Activated CD8-positive, alpha-beta memory T cell treated with anti-CD3 and anti-CD28 coated beads for 24 hours (primary cell): ENCODE results near the gene PDE6A.
"Not testable (repeated sequence)": the region's sequence is repeated elsewhere in the genome, so short reads cannot be mapped to it uniquely, and the experiment has no call there.

Experiments used
- DNase-seq: peaks from one replicate; pipeline ENCODE4 v3.0.0-alpha.2; 2020

PDE6A gene

GRCh38 chr5:149892594-149892993, 52.0 kb downstream of the PDE6A start:
- DNase-seq: no peak

- no peak for DNase-seq
Observed at GRCh38 chr5:149888280-149888679, 56.3 kb downstream of the PDE6A start.

GRCh38 chr5:149887622-149888183, 56.9 kb downstream of the PDE6A start:
- no peak for DNase-seq

- DNase-seq: no peak
Observed at GRCh38 chr5:149886692-149887470, 57.7 kb downstream of the PDE6A start.

- DNase-seq: no peak
Observed at GRCh38 chr5:149886060-149886459, 58.5 kb downstream of the PDE6A start.

GRCh38 chr5:149885513-149885912, 59.1 kb downstream of the PDE6A start:
- DNase-seq: no peak

GRCh38 chr5:149883550-149883949, 61.0 kb downstream of the PDE6A start:
- no peak for DNase-seq

GRCh38 chr5:149882633-149883032, 62.0 kb downstream of the PDE6A start:
- DNase-seq: not testable (repeated sequence)

GRCh38 chr5:149881874-149882273, 62.7 kb downstream of the PDE6A start:
- no peak for DNase-seq

GRCh38 chr5:149881069-149881622, 63.4 kb downstream of the PDE6A start:
- DNase-seq: no peak

- not testable (repeated sequence) for DNase-seq
Observed at GRCh38 chr5:149879593-149879992, 65.0 kb downstream of the PDE6A start.

- DNase-seq: no peak
Observed at GRCh38 chr5:149878371-149878770, 66.2 kb downstream of the PDE6A start.

GRCh38 chr5:149873896-149874295, 70.7 kb downstream of the PDE6A start:
- no peak for DNase-seq

- DNase-seq: no peak
Observed at GRCh38 chr5:149872351-149873040, 72.1 kb downstream of the PDE6A start.

GRCh38 chr5:149871471-149871870, 73.1 kb downstream of the PDE6A start:
- DNase-seq: no peak

- no peak for DNase-seq
Observed at GRCh38 chr5:149870697-149871096, 73.9 kb downstream of the PDE6A start.

GRCh38 chr5:149870232-149870631, 74.4 kb downstream of the PDE6A start:
- DNase-seq: no peak

GRCh38 chr5:149869411-149869821, 75.2 kb downstream of the PDE6A start:
- DNase-seq: no peak

- no peak for DNase-seq
Observed at GRCh38 chr5:149865746-149866145, 78.8 kb downstream of the PDE6A start.

GRCh38 chr5:149863830-149864229, 80.8 kb downstream of the PDE6A start:
- DNase-seq: no peak

- no peak for DNase-seq
Observed at GRCh38 chr5:149863176-149863575, 81.4 kb downstream of the PDE6A start.

GRCh38 chr5:149860801-149861322, 83.7 kb downstream of the PDE6A start:
- no peak for DNase-seq

GRCh38 chr5:149859746-149860145, 84.8 kb downstream of the PDE6A start:
- DNase-seq: no peak
